Measurements from ENCODE around the gene ZBTB11. TPM values are rescaled to one million over a fixed set of nuclear protein-coding genes. Genes with fewer than 3 reads are reported as not detected.
A peak's percentile ranks its signal among the peaks of the same experiment; 100 is the strongest.

ZBTB11 gene
- total and polyA plus RNA-seq, 9 of the 15 experiments (the other 6 are each of a cell fraction or from before 2014, with no cell fraction given): 6.2 to 31.9 (median 21.4) TPM

DNA sequence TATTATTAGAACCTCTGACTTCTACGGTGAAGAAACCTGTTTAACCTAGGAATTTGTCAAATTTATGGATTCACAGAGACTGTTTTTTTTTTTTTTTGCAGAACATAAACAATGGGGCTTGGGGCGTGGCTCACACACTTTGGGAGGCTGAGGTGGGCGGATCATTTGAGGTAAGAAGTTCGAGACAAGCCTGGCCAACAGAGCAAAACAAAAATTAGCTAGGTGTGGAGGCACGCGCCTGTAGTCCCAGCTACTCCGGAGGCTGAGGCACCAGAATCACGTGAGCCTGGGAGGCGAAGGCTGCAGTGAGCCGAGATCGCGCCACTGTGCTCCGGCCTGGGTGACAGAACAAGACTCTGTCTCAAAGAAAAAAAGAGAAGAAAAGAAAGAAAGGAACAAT is 3.0 kb downstream of the ZBTB11 start (continued):
- peak; percentile 56; the same call in 1 of the 2 replicates for TF ChIP-seq RAD51 (IDR thresholded peaks at IDR 0.05; ENCODE audit: borderline replicate concordance, low read depth)
- no peak for TF ChIP-seq ASH1L (IDR thresholded peaks at IDR 0.05; ENCODE audit: borderline replicate concordance, low read depth, partially characterized antibody)
- TF ChIP-seq, protein P1, sequence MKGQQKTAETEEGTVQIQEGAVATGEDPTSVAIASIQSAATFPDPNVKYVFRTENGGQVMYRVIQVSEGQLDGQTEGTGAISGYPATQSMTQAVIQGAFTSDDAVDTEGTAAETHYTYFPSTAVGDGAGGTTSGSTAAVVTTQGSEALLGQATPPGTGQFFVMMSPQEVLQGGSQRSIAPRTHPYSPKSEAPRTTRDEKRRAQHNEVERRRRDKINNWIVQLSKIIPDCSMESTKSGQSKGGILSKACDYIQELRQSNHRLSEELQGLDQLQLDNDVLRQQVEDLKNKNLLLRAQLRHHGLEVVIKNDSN (CRISPR knock-in tag; IDR thresholded peaks at IDR 0.05): peak; percentile 76
- 0 out of 2 replicates have a peak, but pooled peaks have one; percentile 29 for TF ChIP-seq SOX6 (IDR thresholded peaks at IDR 0.05)
- TF ChIP-seq, protein P2, sequence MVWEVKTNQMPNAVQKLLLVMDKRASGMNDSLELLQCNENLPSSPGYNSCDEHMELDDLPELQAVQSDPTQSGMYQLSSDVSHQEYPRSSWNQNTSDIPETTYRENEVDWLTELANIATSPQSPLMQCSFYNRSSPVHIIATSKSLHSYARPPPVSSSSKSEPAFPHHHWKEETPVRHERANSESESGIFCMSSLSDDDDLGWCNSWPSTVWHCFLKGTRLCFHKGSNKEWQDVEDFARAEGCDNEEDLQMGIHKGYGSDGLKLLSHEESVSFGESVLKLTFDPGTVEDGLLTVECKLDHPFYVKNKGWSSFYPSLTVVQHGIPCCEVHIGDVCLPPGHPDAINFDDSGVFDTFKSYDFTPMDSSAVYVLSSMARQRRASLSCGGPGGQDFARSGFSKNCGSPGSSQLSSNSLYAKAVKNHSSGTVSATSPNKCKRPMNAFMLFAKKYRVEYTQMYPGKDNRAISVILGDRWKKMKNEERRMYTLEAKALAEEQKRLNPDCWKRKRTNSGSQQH (CRISPR knock-in tag; IDR thresholded peaks at IDR 0.05): no peak
- TF ChIP-seq IRF2 (CRISPR knock-in tag; IDR thresholded peaks at IDR 0.05): no peak
- 0 out of 2 replicates have a peak, but pooled peaks have one; percentile 43 for TF ChIP-seq BCOR (IDR thresholded peaks at IDR 0.05)
- TF ChIP-seq, protein P3, sequence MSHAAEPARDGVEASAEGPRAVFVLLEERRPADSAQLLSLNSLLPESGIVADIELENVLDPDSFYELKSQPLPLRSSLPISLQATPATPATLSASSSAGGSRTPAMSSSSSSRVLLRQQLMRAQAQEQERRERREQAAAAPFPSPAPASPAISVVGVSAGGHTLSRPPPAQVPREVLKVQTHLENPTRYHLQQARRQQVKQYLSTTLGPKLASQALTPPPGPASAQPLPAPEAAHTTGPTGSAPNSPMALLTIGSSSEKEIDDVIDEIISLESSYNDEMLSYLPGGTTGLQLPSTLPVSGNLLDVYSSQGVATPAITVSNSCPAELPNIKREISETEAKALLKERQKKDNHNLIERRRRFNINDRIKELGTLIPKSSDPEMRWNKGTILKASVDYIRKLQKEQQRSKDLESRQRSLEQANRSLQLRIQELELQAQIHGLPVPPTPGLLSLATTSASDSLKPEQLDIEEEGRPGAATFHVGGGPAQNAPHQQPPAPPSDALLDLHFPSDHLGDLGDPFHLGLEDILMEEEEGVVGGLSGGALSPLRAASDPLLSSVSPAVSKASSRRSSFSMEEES (CRISPR knock-in tag; IDR thresholded peaks at IDR 0.05): peak; percentile 45
- TF ChIP-seq PHF20 (IDR thresholded peaks at IDR 0.05; ENCODE audit: partially characterized antibody): no peak
- peak; percentile 41; the same call in 1 of the 2 replicates for TF ChIP-seq SMAD4 (CRISPR knock-in tag; conservative IDR thresholded peaks at IDR 0.05)
- TF ChIP-seq L3MBTL2 (IDR thresholded peaks at IDR 0.05): peak; percentile 91
- TF ChIP-seq ZNF57 (CRISPR knock-in tag; IDR thresholded peaks at IDR 0.05): no peak
- TF ChIP-seq, protein P4, sequence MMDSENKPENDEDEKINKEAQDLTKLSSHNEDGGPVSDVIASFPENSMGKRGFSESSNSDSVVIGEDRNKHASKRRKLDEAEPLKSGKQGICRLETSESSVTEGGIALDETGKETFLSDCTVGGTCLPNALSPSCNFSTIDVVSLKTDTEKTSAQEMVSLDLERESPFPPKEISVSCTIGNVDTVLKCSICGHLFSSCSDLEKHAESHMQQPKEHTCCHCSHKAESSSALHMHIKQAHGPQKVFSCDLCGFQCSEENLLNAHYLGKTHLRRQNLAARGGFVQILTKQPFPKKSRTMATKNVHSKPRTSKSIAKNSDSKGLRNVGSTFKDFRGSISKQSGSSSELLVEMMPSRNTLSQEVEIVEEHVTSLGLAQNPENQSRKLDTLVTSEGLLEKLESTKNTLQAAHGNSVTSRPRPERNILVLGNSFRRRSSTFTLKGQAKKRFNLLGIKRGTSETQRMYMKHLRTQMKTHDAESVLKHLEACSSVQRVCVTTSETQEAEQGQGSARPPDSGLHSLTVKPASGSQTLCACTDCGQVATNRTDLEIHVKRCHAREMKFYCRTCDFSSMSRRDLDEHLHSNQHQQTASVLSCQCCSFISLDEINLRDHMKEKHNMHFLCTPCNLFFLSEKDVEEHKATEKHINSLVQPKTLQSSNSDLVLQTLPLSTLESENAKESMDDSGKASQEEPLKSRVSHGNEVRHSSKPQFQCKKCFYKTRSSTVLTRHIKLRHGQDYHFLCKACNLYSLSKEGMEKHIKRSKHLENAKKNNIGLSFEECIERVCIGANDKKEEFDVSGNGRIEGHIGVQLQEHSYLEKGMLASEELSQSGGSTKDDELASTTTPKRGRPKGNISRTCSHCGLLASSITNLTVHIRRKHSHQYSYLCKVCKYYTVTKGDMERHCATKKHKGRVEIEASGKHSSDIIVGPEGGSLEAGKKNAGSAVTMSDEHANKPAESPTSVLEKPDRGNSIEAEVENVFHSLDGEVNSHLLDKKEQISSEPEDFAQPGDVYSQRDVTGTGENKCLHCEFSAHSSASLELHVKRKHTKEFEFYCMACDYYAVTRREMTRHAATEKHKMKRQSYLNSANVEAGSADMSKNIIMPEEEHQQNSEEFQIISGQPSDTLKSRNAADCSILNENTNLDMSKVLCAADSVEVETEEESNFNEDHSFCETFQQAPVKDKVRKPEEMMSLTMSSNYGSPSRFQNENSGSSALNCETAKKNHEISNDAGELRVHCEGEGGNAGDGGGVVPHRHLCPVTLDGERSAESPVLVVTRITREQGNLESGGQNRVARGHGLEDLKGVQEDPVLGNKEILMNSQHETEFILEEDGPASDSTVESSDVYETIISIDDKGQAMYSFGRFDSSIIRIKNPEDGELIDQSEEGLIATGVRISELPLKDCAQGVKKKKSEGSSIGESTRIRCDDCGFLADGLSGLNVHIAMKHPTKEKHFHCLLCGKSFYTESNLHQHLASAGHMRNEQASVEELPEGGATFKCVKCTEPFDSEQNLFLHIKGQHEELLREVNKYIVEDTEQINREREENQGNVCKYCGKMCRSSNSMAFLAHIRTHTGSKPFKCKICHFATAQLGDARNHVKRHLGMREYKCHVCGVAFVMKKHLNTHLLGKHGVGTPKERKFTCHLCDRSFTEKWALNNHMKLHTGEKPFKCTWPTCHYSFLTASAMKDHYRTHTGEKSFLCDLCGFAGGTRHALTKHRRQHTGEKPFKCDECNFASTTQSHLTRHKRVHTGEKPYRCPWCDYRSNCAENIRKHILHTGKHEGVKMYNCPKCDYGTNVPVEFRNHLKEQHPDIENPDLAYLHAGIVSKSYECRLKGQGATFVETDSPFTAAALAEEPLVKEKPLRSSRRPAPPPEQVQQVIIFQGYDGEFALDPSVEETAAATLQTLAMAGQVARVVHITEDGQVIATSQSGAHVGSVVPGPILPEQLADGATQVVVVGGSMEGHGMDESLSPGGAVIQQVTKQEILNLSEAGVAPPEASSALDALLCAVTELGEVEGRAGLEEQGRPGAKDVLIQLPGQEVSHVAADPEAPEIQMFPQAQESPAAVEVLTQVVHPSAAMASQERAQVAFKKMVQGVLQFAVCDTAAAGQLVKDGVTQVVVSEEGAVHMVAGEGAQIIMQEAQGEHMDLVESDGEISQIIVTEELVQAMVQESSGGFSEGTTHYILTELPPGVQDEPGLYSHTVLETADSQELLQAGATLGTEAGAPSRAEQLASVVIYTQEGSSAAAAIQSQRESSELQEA (IDR thresholded peaks at IDR 0.05; ENCODE audit: low read depth): no peak
- TF ChIP-seq, protein P5, sequence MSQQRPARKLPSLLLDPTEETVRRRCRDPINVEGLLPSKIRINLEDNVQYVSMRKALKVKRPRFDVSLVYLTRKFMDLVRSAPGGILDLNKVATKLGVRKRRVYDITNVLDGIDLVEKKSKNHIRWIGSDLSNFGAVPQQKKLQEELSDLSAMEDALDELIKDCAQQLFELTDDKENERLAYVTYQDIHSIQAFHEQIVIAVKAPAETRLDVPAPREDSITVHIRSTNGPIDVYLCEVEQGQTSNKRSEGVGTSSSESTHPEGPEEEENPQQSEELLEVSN (IDR thresholded peaks at IDR 0.05; ENCODE audit: borderline replicate concordance in 1 of 2, extremely low read depth in 1 of 2, insufficient read depth in 1 of 2, insufficient read length in 1 of 2, low read depth in 1 of 2, low read length in 1 of 2, poor library complexity in 1 of 2, severe bottlenecking in 1 of 2): peak; percentile 29 to 61
- TF ChIP-seq CXXC5 (CRISPR knock-in tag; IDR thresholded peaks at IDR 0.05): peak; percentile 33; the same call in 1 of the 2 replicates

Data from K562 (cell line).